GM23338 (cell line): Measurements from ENCODE around the gene PGS1.

Experiments used
- CREB1 ChIP-seq: fragments of 250-450 bp; sonication (Bioruptor Pico); IDR thresholded peaks from 2 replicates; pipeline ENCODE4 v1.5.0; 2020; ENCODE audit warnings: low read depth, mild to moderate bottlenecking, moderate library complexity
- CTCF ChIP-seq, 2 experiments: fragments of 200-600 bp in 1 of 2; sonication (generic) in 1 of 2; conservative IDR thresholded peaks; 2 replicates each; pipeline versions ENCODE4 v1.5.1 to v1.6.1; 2016 to 2017; ENCODE audit warnings: antibody characterized with exemption in 2 of 2, low read depth in 2 of 2, mild to moderate bottlenecking in 2 of 2, moderate library complexity in 1 of 2
- ETS1 ChIP-seq: IDR thresholded peaks from 2 replicates; pipeline ENCODE4 v1.6.1; 2016; ENCODE audit warnings: antibody characterized with exemption
- EZH2 ChIP-seq: fragments of 200-600 bp; sonication (generic); IDR thresholded peaks from one replicate; pipeline ENCODE4 v1.8.0; 2017; ENCODE audit warnings: antibody characterized with exemption, mild to moderate bottlenecking, low read depth; ENCODE audit not compliant: unreplicated experiment
- EZH2phosphoT487 ChIP-seq: fragments of 200-600 bp; sonication (generic); IDR thresholded peaks from one replicate; pipeline ENCODE4 v1.8.1; 2018; ENCODE audit warnings: antibody characterized with exemption; ENCODE audit not compliant: unreplicated experiment
- JUNB ChIP-seq: IDR thresholded peaks from one replicate; pipeline ENCODE4 v1.6.1; 2016; ENCODE audit warnings: antibody characterized with exemption; ENCODE audit not compliant: unreplicated experiment
- NANOG ChIP-seq: IDR thresholded peaks from 2 replicates; pipeline ENCODE4 v1.6.1; 2016; ENCODE audit warnings: antibody characterized with exemption, borderline replicate concordance
- POLR2AphosphoS5 ChIP-seq: IDR thresholded peaks from 2 replicates; pipeline ENCODE4 v1.6.1; 2016; ENCODE audit warnings: antibody characterized with exemption, low read depth
- REST ChIP-seq: IDR thresholded peaks from one replicate; pipeline ENCODE4 v1.6.1; 2018; ENCODE audit warnings: antibody characterized with exemption; ENCODE audit not compliant: unreplicated experiment
- STAT1 ChIP-seq: IDR thresholded peaks from one replicate; pipeline ENCODE4 v1.6.1; 2016; ENCODE audit warnings: antibody characterized with exemption; ENCODE audit not compliant: unreplicated experiment
- ZNF114 ChIP-seq: fragments of 250-450 bp; sonication (Bioruptor Pico); IDR thresholded peaks from 2 replicates; pipeline ENCODE4 v1.5.0; 2020; ENCODE audit warnings: mild to moderate bottlenecking, moderate library complexity
- ZNF331 ChIP-seq: fragments of 250-450 bp; sonication (Bioruptor Pico); IDR thresholded peaks from 2 replicates; pipeline ENCODE4 v1.5.0; 2020; ENCODE audit warnings: low read depth, mild to moderate bottlenecking, moderate library complexity
- ZNF462 ChIP-seq: fragments of 250-450 bp; sonication (Bioruptor Pico); IDR thresholded peaks from 2 replicates; pipeline ENCODE4 v1.5.0; 2020; ENCODE audit warnings: mild to moderate bottlenecking, moderate library complexity

GRCh38 chr17:78441271-78441971 is 63.0 kb downstream of the PGS1 start:
- TF ChIP-seq EZH2 (no peak), NANOG (no peak), POLR2AphosphoS5 (no peak), CTCF (conservative IDR thresholded peaks at IDR 0.05; ENCODE audit: low read depth in 2 of 2) (no peak), REST (no peak), EZH2phosphoT487 (no peak), JUNB (no peak), ETS1 (no peak), STAT1 (no peak), ZNF462 (CRISPR knock-in tag) (no peak), ZNF114 (CRISPR knock-in tag) (no peak), CREB1 (CRISPR knock-in tag) (no peak), ZNF331 (no peak)
